Activated CD4-positive, alpha-beta T cell treated with anti-CD3 and anti-CD28 coated beads, Interleukin-2, amount 50 U/mL, for 1 hour (primary cell): ENCODE results near the gene ZNF808.
"Not testable (repeated sequence)": the region's sequence is repeated elsewhere in the genome, so short reads cannot be mapped to it uniquely, and the experiment has no call there.

Source experiments
- DNase-seq: peaks from one replicate; pipeline ENCODE4 v3.0.0-alpha.2; 2020

Gene ZNF808

GRCh38 chr19:52536448-52536800 is 9.0 kb downstream of the ZNF808 start:
- peak; percentile 53 for DNase-seq

GRCh38 chr19:52538815-52539214 is 11.3 kb downstream of the ZNF808 start:
- not testable (repeated sequence) for DNase-seq

GRCh38 chr19:52541176-52541575 is 13.7 kb downstream of the ZNF808 start:
- not testable (repeated sequence) for DNase-seq

- DNase-seq = no peak
Measured at GRCh38 chr19:52541608-52542007, 14.1 kb downstream of the ZNF808 start.

- not testable (repeated sequence) for DNase-seq
Measured at GRCh38 chr19:52542541-52542940, 15.1 kb downstream of the ZNF808 start.

- no peak for DNase-seq
Measured at GRCh38 chr19:52542984-52543664, 15.7 kb downstream of the ZNF808 start.

- DNase-seq = no peak
Measured at GRCh38 chr19:52554216-52554971, 26.9 kb downstream of the ZNF808 start.

GRCh38 chr19:52557231-52557995 is 29.9 kb downstream of the ZNF808 start:
- DNase-seq = no peak

GRCh38 chr19:52558732-52559445 is 31.4 kb downstream of the ZNF808 start:
- DNase-seq = not testable (repeated sequence)

GRCh38 chr19:52561611-52562010 is 34.1 kb downstream of the ZNF808 start:
- DNase-seq = not testable (repeated sequence)

GRCh38 chr19:52566121-52566520 is 38.7 kb downstream of the ZNF808 start:
- DNase-seq = no peak

GRCh38 chr19:52566588-52566987 is 39.1 kb downstream of the ZNF808 start:
- no peak for DNase-seq

- no peak for DNase-seq
Measured at GRCh38 chr19:52567921-52568320, 40.5 kb downstream of the ZNF808 start.

GRCh38 chr19:52569638-52569999 is 42.2 kb downstream of the ZNF808 start:
- not testable (repeated sequence) for DNase-seq

- DNase-seq = peak; percentile 96
Measured at GRCh38 chr19:52570000-52570861, 42.8 kb downstream of the ZNF808 start, which contains the start of gene ZNF701. ZNF701 (plus strand) TSS chr19:52570287; CDS start chr19:52574148, 3,861 bp downstream.

- no peak for DNase-seq
Measured at GRCh38 chr19:52584736-52585440, 57.4 kb downstream of the ZNF808 start.

- DNase-seq = no peak
Measured at GRCh38 chr19:52585604-52586003, 58.1 kb downstream of the ZNF808 start.

GRCh38 chr19:52590728-52591127 is 63.3 kb downstream of the ZNF808 start:
- no peak for DNase-seq

GRCh38 chr19:52592301-52592700 is 64.8 kb downstream of the ZNF808 start:
- DNase-seq = no peak

- not testable (repeated sequence) for DNase-seq
Measured at GRCh38 chr19:52593441-52593840, 66.0 kb downstream of the ZNF808 start.

GRCh38 chr19:52599241-52599640 is 71.8 kb downstream of the ZNF808 start:
- no peak for DNase-seq
